ENCODE measurements around the gene ACTN4. TPM values are rescaled to one million over a fixed set of nuclear protein-coding genes. Genes with fewer than 3 reads are reported as not detected.

The ACTN4 gene
- total RNA-seq, 4 donors from 2014 or later: 342 to 463 (median 382) TPM

DNA sequence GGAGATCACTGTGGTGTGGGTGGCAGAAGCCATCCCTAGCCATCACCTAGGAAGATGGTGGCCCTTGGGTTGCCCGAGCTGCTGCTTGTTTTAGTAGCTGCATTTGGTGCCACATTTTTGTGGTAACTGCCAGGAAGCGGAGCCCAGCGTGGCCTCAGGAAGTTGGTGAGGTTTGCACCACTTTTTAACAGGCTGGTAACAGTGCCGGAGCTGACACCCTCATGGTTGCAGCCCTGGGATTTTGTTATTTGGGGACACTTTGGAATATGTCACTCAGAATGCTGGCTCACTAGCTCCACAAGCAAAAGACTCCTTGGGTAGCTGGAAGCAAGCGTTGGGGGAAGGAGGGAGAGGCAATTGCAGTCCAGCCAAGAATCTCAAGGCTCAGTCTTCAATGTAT is 22.1 kb downstream of the ACTN4 start:
- Histone ChIP-seq H3K4me3 (no peak overlapping the region), H3K27ac (peak overlapping the region in 3 of 4 donors; percentile 62 to 93 (median 92)), H3K4me1 (peaks cover 0 to 91% (median 76%) of the 10 kb centered on the region in 4 donors), H3K36me3 (no peaks in the 10 kb centered on the region), H3K27me3 (no peaks in the 10 kb centered on the region), H3K9me3 (no peaks in the 10 kb centered on the region)
- TF ChIP-seq EP300 (IDR thresholded peaks at IDR 0.05) (no peak), POLR2A (IDR thresholded peaks at IDR 0.05) (no peak), CTCF (IDR thresholded peaks at IDR 0.05) (no peak)
- no peak for DNase-seq (ENCODE audit: low spot score in 2 of 2)
- 39 to 49% methylated on average over 5 of the region's 5 CpGs for WGBS, 2 donors

DNA sequence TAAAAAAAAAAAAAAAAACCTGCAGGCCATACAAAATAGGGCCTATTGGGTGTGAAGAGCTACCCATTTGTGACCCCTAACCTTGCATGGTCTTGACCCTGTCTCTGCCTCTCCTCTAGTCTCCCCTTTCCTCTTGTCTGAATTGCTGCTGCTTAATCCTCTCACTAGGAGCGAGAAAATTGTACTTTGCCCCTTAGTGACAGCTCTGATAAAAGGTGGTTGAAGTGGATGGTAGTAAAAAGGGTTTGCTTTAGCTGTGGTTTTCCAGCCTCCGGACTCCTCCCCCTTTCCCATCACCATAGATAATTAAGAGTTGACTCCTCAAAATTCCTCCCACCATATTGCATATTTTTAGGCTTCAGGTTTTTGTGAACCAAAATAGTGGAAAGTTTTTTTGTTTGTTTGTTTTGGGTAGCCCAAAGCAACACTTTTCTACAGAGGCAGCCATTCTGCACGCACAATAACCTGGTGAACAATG is 23.5 kb downstream of the ACTN4 start:
- no peak for DNase-seq (ENCODE audit: low spot score in 2 of 2)
- Histone ChIP-seq H3K9me3 (no peaks in the 10 kb centered on the region), H3K4me3 (no peak overlapping the region), H3K4me1 (peaks cover 0 to 91% (median 75%) of the 10 kb centered on the region in 4 donors), H3K27me3 (no peaks in the 10 kb centered on the region), H3K27ac (peak overlapping the region in 3 of 4 donors; percentile 62 to 93 (median 92)), H3K36me3 (no peaks in the 10 kb centered on the region)
- WGBS, 2 donors: 43 to 47% methylated on average over 3 of the region's 3 CpGs
- TF ChIP-seq EP300 (IDR thresholded peaks at IDR 0.05): no peak
- TF ChIP-seq POLR2A (IDR thresholded peaks at IDR 0.05): no peak
- no peak for TF ChIP-seq CTCF (IDR thresholded peaks at IDR 0.05)

- DNase-seq (ENCODE audit: low spot score in 2 of 2): no peak
- TF ChIP-seq CTCF (IDR thresholded peaks at IDR 0.05): no peak
- Histone ChIP-seq H3K9me3 (no peaks in the 10 kb centered on the region), H3K36me3 (no peaks in the 10 kb centered on the region), H3K4me1 (peaks cover 0 to 91% (median 75%) of the 10 kb centered on the region in 4 donors), H3K4me3 (no peak overlapping the region), H3K27me3 (no peaks in the 10 kb centered on the region), H3K27ac (peak overlapping the region in 3 of 4 donors; percentile 62 to 93 (median 92))
- 59 to 77% methylated on average over 4 of the region's 4 CpGs for WGBS, 2 donors
Measured at GRCh38 chr19:38671654-38672053, 24.2 kb downstream of the ACTN4 start.

- TF ChIP-seq POLR2A (IDR thresholded peaks at IDR 0.05) (no peak), CTCF (IDR thresholded peaks at IDR 0.05) (no peak)
- no peaks in the 10 kb centered on the region for H3K27me3 ChIP-seq
- no peak for DNase-seq (ENCODE audit: low spot score in 2 of 2)
- peak overlapping the region in 2 of 4 donors; percentile 37 to 92 for H3K27ac ChIP-seq
- no peaks in the 10 kb centered on the region for H3K9me3 ChIP-seq
- H3K36me3 ChIP-seq: no peaks in the 10 kb centered on the region
- H3K4me1 ChIP-seq: peaks cover 0 to 91% (median 67%) of the 10 kb centered on the region in 4 donors
- WGBS, 2 donors: 83 to 89% methylated on average over 4 of the region's 4 CpGs
- no peak overlapping the region for H3K4me3 ChIP-seq
Measured at GRCh38 chr19:38673030-38673429, 25.6 kb downstream of the ACTN4 start.

GRCh38 chr19:38674388-38675171 is 27.1 kb downstream of the ACTN4 start:
- no peaks in the 10 kb centered on the region for H3K36me3 ChIP-seq

More at GRCh38 chr19:38674388-38675171, 27.1 kb downstream of the ACTN4 start:
- Histone ChIP-seq H3K9me3 (no peaks in the 10 kb centered on the region), H3K4me3 (no peak overlapping the region), H3K27ac (peak overlapping the region; percentile 35 to 84 (median 58)), H3K4me1 (peaks cover 0 to 91% (median 59%) of the 10 kb centered on the region in 4 donors), H3K27me3 (no peaks in the 10 kb centered on the region)
- no peak for DNase-seq (ENCODE audit: low spot score in 2 of 2)
- WGBS, 2 donors: 67% methylated on average over 16 of the region's 16 CpGs
- TF ChIP-seq POLR2A (IDR thresholded peaks at IDR 0.05) (no peak), CTCF (IDR thresholded peaks at IDR 0.05) (no peak), EP300 (IDR thresholded peaks at IDR 0.05) (no peak)
